Fibroblast of skin of back (primary cell): ENCODE data around the gene NXPH1.

ENCODE experiments used
- DNase-seq: peaks from one replicate; pipeline ENCODE4 v3.0.0-alpha.2; 2013

NXPH1 gene

DNA sequence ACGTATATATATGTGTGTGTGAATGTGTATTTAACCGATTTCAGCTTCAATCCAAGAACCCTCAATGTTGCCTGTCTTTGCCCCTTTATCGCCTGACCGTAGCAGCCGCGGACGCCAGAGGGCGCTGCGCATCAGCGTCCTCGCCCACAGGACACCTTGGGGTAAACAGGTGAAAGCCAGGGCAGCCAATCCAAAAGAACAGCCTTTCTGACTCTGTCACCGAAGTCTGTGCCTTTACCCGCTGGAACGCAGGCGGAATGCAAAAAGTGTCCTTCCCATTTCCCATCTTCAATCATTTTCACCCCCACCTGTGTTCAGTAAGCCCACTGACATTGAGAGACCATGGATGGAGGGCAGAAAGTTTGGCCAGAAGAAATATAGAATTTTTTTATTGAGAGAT, 3.6 kb downstream of the NXPH1 start:
- DNase-seq: no peak

DNA sequence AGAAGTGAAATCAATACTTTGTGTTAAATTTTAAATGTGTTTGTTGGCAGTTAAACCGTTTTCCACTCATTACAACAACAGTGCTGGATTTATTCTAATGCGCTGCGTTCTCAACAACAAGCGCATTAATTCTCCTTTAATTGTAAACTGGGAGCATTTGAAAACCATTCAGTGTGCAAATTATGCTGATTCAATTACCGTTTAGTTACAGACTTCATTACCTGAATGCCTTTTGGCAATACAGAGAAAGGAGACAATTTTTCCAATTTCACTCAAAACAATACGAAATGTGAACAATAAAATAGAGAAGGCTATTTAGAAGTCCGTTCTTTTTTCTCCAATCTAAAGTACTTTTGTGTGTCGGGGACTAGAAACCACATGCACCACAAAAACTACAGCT, 4.2 kb downstream of the NXPH1 start:
- DNase-seq: no peak

DNA sequence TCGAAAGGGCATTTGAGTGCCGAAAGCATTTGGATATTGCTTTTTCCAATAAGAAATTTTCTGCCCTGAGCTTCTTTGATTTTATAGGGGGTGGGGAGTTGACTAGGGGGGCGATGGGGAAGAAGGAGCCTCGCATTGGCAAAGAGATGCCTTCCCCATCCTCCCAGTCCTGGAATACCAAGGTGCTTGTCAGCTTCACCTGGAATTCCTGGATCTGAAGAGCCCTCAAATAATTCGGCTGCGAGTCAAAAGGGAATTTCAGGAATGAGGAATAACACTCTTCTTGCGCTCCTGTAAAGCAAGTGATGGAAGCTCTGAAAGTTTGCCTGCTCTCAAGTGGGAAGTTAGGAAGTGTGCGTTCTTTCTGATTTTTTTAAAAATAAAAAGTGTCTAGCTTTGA, 7.3 kb downstream of the NXPH1 start:
- no peak for DNase-seq

DNA sequence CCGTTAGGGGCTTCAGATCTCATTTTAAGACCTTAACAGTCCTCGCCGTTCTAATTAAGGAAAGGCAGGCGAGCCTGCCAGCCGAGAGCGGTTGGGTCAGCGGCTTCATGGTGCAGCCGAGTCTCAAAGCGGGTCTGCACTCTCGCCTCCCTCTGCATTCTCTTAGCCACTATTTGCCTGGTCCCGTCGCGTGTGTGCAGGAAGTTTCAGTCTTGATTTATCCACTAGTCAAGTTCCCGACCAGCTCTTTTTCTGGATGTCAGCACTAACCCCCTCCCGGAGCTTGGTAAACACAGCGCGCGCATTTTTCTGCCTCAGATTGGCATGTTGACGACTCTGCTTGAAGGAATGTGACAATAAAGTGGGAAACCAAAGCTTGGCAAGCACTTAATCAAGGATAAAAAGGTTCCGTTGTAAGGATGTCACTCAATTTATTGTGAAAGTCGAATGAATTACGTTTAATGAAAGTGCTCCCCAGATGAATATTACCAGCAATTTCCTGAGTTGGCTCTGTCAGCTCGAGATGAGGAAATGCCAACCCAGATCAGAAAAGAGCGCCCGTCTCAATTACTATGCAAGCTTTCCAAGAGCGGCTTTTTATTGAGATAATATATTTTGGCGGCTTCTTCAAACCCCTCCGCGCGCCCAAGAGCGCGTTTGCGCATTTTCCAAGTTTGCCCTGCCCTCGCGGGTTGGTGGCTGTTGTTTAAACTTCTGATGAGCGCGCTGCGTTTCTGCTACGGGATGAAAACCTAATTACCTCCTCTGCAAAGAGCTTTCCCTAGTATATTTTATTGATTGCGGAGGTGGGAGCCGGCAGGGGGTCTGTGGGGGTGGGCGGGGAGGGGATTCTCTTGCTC, 7.9 kb downstream of the NXPH1 start:
- no peak for DNase-seq

DNA sequence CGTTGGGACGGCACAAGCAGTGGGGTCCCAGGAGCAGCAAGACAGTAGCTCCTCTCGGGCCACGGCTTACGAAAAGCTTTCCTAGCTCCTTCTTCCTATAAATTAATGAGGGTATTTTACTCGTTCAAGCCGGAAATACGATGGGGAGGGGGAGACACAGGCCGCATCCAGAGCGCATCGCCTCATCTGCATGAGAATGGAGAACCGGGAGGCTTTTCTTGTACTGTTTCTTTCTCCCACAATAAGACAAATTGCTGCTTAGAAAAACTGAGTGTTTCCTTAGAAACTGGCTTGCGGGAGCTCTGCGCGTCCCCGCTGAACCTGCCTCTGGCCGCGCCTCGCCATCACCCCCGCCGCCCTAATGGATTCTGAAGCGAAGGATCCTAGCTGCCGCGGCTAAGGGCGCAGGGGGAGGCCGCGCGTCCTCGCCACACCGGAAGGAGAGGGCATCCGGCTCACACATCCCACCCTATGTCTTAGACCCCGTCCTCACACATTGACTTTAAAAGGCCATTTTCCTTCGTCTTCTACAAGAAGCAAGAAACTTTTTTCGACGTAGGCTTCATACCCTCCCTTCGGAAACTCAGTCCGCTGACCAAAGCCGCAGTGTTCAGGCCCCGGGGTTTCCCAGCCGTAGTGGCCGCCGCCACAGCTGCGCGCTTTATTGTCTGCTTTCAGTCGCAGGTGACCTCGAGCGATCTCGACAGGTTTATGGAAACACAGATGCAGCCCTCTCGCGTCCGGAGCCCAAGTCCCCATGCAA, 8.8 kb downstream of the NXPH1 start:
- no peak for DNase-seq

DNA sequence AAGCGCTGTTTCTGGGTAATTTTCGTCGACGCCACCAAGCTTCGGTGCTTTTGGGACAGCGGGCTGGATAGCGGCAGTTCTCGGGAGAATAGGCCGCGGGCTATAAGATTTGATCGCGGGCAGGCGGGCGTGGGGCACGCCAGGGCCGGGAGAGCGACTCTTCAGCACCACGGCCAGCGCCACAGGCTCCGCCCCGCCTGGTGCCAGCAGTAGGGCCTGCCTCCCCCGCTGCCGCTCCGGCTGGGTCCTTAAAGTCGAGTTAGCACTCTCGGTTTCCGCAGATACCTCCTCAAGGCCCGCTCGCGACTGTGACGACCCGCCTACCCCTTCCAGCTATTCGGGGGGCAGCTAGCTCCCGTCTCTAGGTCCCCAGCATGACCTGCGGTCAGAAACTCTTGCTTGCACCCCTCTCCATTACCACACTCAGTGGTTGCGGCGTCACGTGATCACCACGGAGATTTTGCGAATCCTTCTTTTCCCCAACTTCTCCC, 9.4 kb downstream of the NXPH1 start:
- DNase-seq: peak; percentile 44

DNA sequence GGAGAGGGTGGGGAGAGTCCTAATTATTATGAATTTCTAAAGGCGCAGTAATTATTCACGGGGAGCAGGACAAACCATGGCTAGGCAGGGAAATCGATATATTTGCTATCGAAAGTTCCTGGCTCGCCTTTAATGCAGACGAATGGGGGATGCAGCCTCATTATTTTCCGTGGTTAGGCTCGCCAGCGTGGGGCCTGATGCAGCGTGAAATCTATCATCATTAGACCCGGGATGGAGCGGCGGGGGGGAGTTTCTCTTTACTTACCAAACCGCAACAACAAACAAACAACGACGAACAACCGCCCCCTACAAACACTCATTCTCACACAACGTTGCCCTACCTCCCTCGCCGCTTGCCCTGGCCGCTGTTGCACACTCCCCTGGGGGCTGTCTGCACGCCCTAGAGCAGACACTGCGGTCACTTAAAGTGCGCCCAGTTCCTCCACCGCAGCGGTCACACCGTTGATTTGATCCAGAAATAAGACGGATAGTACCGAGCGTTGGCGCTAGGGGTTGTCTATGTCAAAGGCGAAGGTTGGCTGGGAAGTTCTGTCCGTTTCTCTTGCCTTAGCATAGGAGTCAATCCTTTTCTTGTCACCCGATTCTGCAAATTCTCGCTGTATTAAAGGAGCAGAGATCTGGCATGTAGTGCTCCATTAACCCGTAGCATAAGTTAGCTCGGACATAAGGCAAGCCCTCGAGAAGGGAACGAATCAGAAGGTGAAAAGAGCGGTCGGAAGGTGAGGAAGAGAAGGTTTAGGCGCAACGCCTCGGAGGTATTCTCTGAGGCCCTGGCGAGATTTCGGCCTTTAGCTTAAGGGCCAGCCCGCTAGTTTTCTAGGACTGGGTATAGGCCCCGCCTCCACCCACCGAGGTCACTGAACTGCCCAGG, 10.4 kb downstream of the NXPH1 start:
- peak; percentile 1 for DNase-seq

DNA sequence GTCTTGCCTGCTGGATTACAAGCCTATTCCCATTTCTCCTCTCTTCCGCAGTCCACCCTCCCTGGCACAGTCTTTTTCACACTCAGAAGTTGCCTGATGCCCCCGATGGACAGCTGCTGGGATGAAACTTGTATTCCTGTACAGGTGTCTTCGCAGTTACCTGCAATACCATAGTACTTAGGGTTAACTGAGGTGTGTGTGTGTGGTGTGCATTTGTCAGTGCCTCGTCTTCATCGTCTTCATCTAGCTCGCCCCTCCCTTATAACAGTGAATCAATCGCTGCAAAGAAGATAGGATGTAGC, 11.0 kb downstream of the NXPH1 start:
- no peak for DNase-seq

DNA sequence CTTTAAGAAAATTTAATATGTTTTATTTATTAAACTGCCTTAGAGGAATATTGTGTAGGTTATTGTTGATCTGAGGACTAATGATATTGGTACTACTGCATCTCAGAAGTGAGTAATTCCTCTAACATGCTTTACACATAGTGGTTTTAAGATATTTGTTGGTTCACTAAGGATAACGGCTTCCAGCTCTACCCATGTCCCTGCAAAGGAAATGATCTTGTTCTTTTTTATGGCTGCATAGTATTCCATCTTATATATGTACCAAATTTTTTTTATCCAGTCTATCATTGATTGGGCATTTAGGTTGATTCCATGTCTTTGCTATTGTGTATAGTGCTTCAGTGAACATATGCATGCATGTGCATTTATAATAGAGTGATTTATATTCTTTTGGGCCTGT, 20.1 kb downstream of the NXPH1 start:
- DNase-seq: no peak

DNA sequence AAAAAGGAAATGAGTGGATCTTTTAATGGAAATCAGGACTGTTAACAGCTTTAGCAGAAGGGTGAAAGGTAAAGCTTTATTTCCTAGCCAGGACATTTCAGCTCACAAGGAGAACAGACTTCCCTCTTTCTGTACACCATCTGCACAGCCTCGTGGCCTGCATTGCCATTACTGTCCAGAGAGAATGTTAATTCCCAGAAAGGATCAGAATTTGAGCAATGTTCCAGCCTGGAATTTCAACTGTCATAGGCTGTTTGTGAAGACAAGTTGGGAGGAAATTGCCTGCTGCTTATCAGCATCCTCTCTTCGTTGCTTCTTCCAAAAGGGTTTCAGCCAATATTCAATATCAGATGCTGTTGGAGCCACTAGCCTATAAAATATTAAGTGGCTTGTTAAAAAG, 22.0 kb downstream of the NXPH1 start:
- no peak for DNase-seq

DNA sequence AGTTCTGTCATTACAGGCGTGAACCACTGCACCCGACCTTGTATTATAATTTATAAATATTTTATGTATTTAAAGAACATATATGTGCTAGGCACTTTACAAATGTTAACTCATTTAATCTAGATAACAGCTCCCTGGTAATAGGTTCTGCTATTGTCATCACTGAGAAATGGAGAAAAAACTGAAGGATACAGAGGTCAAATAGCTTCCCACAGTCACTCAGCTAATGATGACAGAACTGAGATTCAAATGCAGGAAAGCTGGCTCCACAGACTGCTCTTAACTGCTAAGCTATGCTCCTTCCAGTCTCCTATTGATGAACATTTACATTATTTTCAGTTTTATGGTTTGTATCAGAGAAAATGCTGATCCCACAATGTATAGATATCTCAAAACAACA, 28.9 kb downstream of the NXPH1 start:
- no peak for DNase-seq

DNA sequence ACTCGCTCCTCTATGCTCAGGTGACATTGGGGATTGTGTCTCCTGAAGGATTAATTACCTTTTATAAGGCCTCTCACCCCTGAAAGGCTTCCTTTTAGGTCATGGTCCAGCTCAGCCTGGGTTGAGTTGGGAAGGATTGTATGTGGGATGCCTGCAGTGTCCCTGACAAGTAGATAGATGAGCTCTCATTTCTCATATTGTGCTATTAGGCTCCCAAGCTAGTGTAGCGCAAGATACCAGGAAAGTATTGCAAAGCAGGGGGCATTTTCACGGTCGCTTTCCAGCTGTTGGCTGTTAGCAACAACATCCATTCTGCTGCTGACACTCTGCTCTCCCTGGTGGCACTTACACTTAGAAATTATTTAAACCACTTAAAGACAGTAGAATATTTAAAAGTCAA, 31.9 kb downstream of the NXPH1 start:
- DNase-seq: no peak

DNA sequence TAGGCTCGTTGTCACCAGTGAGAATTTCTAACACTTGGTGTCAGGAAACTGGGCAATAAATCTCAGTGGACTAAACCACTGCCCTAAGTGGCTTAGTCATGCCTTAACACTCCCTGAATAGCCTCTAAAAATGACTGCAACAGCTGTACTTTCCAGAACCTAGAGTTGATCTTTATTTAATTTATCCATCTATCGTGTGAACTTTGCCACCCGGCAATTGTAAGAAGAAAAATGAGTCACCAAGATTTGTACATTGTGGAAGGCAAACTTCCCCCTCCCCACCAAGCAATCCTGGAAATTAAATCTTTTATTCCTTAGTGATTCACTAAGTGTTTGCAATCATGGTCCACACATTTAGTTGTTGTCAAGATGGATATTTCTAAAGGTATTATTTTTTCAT, 47.1 kb downstream of the NXPH1 start:
- DNase-seq: no peak

DNA sequence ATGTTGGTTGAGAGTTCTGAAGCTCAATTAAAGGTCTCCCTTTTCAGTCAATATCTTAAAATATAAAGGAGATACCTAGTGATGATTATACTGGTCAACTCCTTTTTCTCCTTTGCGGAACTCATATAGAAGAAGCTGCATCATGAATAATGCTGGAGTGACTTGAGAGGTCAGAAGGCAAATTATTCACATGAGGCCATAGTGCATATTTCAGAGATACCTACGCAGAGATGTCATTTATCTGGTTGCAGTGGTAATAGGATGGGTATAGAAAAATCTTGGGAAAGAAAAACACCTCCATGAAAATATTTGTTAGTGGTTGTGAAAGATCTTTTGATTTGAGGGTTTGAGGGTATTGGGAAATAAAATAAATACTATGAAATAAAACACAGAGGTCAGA, 47.7 kb downstream of the NXPH1 start:
- DNase-seq: no peak

DNA sequence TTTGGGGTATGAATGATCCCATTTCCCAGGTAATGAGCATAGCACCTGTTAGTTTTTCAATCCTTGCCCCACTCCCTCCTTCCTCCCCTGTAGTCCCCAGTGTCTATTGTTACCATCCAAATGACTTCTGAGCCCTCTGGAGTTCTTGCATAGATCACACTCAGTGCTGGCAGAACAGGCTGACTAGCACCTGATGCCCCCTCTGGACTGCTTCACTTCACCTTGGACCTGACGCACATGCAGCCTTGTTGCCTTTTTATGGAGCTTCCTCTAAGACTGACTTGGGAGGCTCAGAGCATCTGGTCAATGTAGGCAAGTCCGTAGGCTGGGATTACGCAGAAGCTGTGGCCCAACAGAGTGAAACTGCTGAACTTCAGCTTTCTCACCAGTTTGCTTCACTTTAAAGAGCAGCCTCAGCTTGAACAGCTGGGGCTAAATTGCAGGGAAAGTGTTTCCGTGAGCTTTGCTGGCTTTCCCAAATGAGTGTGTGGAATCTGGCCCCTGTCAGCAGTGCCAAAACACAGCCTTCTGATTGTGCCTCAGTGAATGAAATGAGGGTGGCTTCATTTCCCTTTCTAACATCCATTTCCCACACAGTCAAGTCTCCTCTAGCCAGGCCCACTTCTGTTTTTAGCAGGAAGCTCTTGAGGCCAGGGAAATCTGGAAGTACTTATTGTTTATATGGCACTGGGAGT, 48.5 kb downstream of the NXPH1 start:
- no peak for DNase-seq

DNA sequence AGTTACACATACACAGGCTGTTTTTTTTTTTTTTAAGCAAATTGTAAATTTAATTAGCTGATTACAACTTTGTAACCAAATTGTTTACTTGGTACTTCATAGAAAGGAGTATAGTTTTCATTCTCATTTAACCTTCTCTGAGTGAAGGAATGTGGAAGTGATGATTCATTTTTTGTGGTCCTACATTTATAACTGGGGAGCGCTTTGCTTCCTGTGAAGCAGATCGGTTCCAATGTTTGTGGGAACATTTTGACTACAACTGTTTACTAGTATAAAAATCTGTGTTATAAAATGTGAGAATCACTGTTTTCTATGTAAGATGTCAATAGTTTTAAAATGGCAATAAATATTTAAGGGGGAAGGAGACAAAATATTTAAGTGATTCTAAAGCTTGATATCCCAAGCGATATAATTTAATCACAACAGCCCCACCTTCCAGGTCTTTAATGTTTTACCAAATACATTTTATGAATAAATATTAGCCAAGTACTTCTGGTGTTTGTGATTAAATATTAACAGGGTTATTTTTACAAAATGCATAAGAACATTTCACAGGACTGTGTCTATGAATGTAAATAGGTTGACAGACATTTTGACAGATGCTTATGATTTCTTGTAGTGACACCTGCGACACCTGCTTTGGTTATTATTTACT, 57.1 kb downstream of the NXPH1 start:
- DNase-seq: no peak

DNA sequence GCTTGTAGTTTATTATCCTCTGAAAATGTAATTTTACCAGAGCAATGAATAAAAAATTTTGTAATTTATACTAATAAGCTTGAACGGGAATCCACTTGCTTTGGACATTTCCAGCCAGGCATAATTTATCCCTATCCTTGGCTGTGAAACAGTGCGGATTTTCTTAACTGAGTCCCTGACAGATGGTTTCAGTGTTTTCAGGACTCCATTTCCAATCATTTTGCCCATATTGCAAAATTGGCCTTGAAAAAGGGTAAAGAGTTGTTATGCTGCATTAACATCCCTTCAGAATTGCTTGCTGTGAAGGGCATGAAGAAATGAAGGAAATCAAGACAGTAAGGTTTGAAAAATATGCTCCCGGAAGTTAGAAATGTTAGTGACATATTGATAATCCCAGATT, 57.7 kb downstream of the NXPH1 start:
- no peak for DNase-seq

DNA sequence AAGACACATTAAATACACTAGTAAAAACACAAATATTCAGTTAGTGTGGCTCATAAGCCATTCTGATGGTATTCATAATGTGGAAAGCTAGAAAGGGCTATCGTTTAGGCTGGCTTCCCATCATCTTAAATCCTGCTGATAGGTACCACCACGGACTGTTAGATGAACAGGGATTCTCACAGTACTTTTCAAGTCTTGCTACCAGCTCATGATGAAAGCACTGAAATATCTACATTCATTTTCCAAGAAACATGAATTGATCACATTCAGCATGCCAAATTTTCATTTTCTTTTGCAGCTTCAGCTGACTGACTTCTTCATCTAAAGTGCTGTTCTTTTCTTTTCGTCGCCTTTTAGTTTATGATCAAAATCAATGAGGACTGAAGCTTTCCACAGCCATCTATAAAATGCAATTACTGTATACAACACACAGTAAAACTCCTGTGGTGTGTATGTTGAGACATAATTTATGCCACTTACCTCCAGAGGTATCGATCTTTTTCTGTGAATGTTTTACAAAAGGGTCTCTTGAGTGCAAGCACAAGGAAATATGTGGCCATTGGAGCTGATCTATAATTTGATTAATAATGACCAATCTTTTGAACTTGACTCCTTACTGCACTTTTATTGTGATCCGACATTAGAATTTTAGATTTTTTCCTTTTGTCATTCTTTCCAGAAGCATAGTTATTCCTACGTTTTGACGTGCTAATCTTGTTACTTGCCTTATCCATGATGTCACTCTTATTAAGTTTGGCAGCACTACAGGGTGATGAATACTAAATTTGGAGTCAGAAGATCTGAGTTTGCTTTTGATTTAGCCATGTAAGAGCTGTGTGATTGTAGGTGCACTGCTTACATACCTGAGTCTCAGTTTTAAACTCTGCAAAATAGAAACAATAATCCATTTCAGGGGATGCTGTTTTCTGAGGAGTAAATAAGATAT, 58.4 kb downstream of the NXPH1 start:
- DNase-seq: no peak

DNA sequence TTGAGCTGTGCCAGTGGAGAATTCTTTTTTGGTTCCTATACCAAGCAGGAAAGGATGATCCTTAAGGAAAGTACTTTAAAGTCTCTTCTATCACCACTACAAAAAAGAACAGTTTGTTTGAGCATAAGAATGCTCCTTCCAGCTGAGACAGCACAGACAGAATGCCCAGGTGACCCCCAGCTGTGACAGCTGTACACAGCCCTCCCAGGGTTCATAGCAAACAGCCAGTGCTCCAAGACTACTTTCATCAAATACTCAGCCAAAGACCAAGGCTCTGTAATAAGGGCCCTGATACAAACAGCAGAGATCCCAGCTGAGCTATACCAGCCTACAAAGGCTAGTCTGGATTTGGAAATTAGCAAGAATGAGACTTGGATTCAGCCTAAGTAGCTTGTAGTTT, 65.7 kb downstream of the NXPH1 start:
- DNase-seq: no peak

DNA sequence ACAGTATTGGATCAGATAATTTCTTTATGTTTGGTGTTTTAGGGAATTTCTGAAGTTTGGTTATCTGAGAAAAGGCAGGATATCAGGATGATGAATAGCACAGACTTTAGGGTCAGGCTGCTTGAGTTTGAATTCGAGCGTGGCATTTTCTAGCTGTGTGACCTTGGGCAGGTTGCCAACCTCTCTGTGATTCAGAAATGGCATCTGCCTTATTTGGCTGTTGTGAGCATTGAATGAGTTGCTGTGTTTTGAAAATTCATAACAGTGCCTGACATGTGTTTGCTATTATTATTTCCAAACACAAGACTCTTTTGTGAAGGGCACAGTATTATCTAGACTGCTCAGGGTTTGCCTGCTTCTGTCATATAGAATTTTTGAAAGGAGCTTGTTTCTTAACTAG, 66.9 kb downstream of the NXPH1 start:
- no peak for DNase-seq

DNA sequence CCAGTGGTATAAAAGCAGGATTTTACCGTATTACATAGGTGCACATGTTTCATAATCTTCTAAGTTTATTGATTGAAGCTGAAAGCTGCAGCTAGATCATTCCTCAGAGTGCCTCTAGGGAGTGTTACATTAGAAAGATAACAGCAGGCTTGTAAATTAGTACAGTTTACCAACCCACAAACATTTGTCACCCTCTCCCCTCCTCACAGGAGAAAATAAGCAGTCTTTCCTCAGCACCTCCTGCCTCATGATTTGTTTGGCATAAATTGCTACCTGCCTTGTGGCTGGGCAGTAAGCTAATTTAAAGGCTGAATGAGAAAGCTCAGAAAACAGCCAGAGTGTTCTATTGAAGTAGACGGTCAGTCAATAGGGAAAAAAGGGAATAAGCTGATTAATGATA, 74.2 kb downstream of the NXPH1 start:
- no peak for DNase-seq
